Activated CD4-positive, alpha-beta memory T cell treated with anti-CD3 and anti-CD28 coated beads, Interleukin-2, amount 10 ng/mL, durations not matched to agents 7 days and 5 days (primary cell): ENCODE results near the gene DRD4. TPM values are rescaled to one million over a fixed set of nuclear protein-coding genes. Genes with fewer than 3 reads are reported as not detected.

Source experiments
- CTCF ChIA-PET: fragments of 350-600 bp; sonication (Branson Sonifier 250); formaldehyde crosslinking; loops from one replicate; lab custom pipeline; 2021; ENCODE audit warnings: antibody characterized with exemption, inconsistent platforms; lab: Charles Lee
- POLR2A ChIA-PET: fragments of 350-600 bp; sonication (Branson Sonifier 250); formaldehyde crosslinking; loops from one replicate; lab custom pipeline; 2021; ENCODE audit warnings: antibody characterized with exemption; lab: Charles Lee
- DNase-seq: peaks from one replicate; pipeline ENCODE4 v3.0.0-alpha.2; 2020
- H3K27ac Mint-ChIP-seq: one replicate; pipeline ENCODE4 v1.8.0; 2021; ENCODE audit warnings: mild to moderate bottlenecking, mixed read lengths
- H3K27me3 Mint-ChIP-seq: one replicate; pipeline ENCODE4 v1.8.0; 2021; ENCODE audit warnings: mixed read lengths
- H3K36me3 Mint-ChIP-seq: one replicate; pipeline ENCODE4 v1.8.0; 2021; ENCODE audit warnings: low read depth, mixed read lengths
- H3K4me1 Mint-ChIP-seq: one replicate; pipeline ENCODE4 v1.8.0; 2021; ENCODE audit warnings: mixed read lengths
- H3K4me3 Mint-ChIP-seq: one replicate; pipeline ENCODE4 v1.8.0; 2021; ENCODE audit warnings: mild to moderate bottlenecking, mixed read lengths
- H3K9me3 Mint-ChIP-seq: one replicate; pipeline ENCODE4 v1.8.0; 2021; ENCODE audit warnings: mixed read lengths
- total RNA-seq, 2 experiments: library from RNA; stranded (reverse); gene quantifications; one replicate each; pipeline ENCODE4 v1.2.3, GENCODE V29; 2021

The DRD4 gene
- total RNA-seq, 2 experiments from 2014 or later, result 0.18 to 0.20 TPM

GRCh38 chr11:660281-660680 lies 23.2 kb downstream of the DRD4 start:
- CTCF ChIA-PET, result interaction anchor here (0.6 to 2.9 kb wide), 2 partner anchors 64 to 212 kb away, joined by 4 to 12 read pairs; no protein-coding TSS in a partner anchor
- H3K4me3 Mint-ChIP-seq, result no peak overlapping the region
- no peaks in the 10 kb centered on the region for H3K4me1 Mint-ChIP-seq
- H3K36me3 Mint-ChIP-seq, result peaks cover 10% of the 10 kb centered on the region
- POLR2A ChIA-PET, result no interaction called here
- H3K27me3 Mint-ChIP-seq, result no peaks in the 10 kb centered on the region
- no peak for DNase-seq
- H3K9me3 Mint-ChIP-seq, result no peaks in the 10 kb centered on the region
- no peak overlapping the region for H3K27ac Mint-ChIP-seq

- POLR2A ChIA-PET, result interaction anchor here (0.6 kb wide), 1 partner anchor 128 kb away, joined by 3 read pairs; no protein-coding TSS in a partner anchor
- CTCF ChIA-PET, result interaction anchor here (0.6 to 2.9 kb wide), 2 partner anchors 63 to 212 kb away, joined by 4 to 12 read pairs; no protein-coding TSS in a partner anchor
- Mint-ChIP-seq H3K36me3 (peaks cover 11% of the 10 kb centered on the region), H3K27me3 (no peaks in the 10 kb centered on the region), H3K4me1 (no peaks in the 10 kb centered on the region), H3K27ac (no peak overlapping the region), H3K4me3 (no peak overlapping the region), H3K9me3 (no peaks in the 10 kb centered on the region)
- DNase-seq, result no peak
Measured at GRCh38 chr11:660681-661444, 23.8 kb downstream of the DRD4 start.

- ChIA-PET POLR2A (no interaction called here), CTCF (interaction anchor here (1.4 to 2.9 kb wide), 2 partner anchors 61 to 64 kb away, joined by 3 to 12 read pairs; no protein-coding TSS in a partner anchor)
- no peaks in the 10 kb centered on the region for H3K27me3 Mint-ChIP-seq
- no peak overlapping the region for H3K27ac Mint-ChIP-seq
- peaks cover 15% of the 10 kb centered on the region for H3K36me3 Mint-ChIP-seq
- H3K9me3 Mint-ChIP-seq, result no peaks in the 10 kb centered on the region
- no peaks in the 10 kb centered on the region for H3K4me1 Mint-ChIP-seq
- DNase-seq, result peak; percentile 45
- no peak overlapping the region for H3K4me3 Mint-ChIP-seq
Measured at GRCh38 chr11:662689-663274, 25.7 kb downstream of the DRD4 start.

DNA sequence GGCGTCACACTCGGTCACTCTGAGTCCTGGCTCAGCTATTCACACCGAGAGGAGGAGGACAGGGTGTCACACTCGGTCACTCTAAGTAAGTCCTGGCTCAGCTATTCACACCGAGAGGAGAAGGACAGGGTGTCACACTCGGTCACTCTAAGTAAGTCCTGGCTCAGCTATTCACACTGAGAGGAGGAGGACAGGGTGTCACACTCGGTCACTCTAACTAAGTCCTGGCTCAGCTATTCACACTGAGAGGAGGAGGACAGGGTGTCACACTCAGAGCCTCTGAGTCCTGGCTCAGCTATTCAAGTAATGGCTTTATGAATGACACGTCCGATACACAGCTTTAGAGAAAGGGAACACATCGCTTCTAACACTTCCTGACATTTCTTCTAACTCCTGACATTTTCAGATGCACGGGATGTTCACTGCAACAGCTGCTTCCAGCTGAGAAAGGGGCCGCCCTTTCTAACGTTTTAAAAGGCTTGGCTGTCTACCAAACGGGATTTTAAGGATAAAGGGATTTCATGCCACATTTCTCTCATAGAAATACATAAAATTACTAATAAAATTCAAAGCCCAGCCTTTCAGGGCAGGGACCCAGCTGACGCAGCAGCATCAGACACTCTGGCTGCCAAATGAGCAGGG lies 28.1 kb downstream of the DRD4 start:
- peaks cover 15% of the 10 kb centered on the region for H3K36me3 Mint-ChIP-seq
- no peaks in the 10 kb centered on the region for H3K4me1 Mint-ChIP-seq
- no peaks in the 10 kb centered on the region for H3K9me3 Mint-ChIP-seq
- ChIA-PET POLR2A (no interaction called here), CTCF (interaction anchor here (0.6 kb wide), 1 partner anchor 24 kb away, joined by 3 read pairs; no protein-coding TSS in a partner anchor)
- no peak overlapping the region for H3K4me3 Mint-ChIP-seq
- H3K27me3 Mint-ChIP-seq, result no peaks in the 10 kb centered on the region
- DNase-seq, result no peak
- H3K27ac Mint-ChIP-seq, result no peak overlapping the region

- no peaks in the 10 kb centered on the region for H3K9me3 Mint-ChIP-seq
- peaks cover 15% of the 10 kb centered on the region for H3K36me3 Mint-ChIP-seq
- CTCF ChIA-PET, result no interaction called here
Measured at GRCh38 chr11:665704-666281, 28.7 kb downstream of the DRD4 start.

DNA sequence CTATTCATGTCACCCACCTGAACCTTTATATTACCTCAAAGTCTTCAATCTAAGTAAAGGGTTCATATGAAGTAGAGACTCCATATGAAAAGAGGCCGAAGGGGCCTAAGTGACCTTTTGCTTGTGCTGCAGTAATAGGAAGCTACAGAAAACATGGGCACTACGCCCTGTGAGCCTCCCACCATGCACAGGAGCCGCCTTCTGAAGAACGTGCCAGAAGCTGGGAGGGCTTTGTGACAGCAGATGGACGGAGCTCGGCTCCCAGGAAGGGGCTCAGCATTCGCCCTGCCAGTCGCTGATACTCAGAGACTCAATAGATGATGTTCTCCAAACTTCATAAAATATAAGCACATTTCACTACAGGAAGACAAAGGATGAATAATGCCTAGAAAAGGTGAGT lies 36.8 kb downstream of the DRD4 start:
- CTCF ChIA-PET, result no interaction called here
- POLR2A ChIA-PET, result interaction anchor here (1.1 to 1.2 kb wide), 2 partner anchors 22 to 62 kb away, joined by 3 read pairs; partner anchors contain the start of gene TMEM80
- Mint-ChIP-seq H3K36me3 (peaks cover 27% of the 10 kb centered on the region), H3K27me3 (no peaks in the 10 kb centered on the region), H3K4me1 (no peaks in the 10 kb centered on the region), H3K27ac (no peak overlapping the region), H3K9me3 (no peaks in the 10 kb centered on the region), H3K4me3 (no peak overlapping the region)
- DNase-seq, result no peak

More at GRCh38 chr11:665704-666281, 28.7 kb downstream of the DRD4 start:
- Mint-ChIP-seq H3K4me1 (no peaks in the 10 kb centered on the region), H3K4me3 (no peak overlapping the region), H3K27me3 (no peaks in the 10 kb centered on the region), H3K27ac (no peak overlapping the region)
- no peak for DNase-seq
- POLR2A ChIA-PET, result no interaction called here

GRCh38 chr11:674406-674805 lies 37.3 kb downstream of the DRD4 start:
- ChIA-PET POLR2A (interaction anchor here (1.1 to 1.2 kb wide), 2 partner anchors 22 to 62 kb away, joined by 3 read pairs; partner anchors contain the start of gene TMEM80), CTCF (interaction anchor here (0.6 to 1.1 kb wide), 3 partner anchors 11 to 70 kb away, joined by 3 read pairs; no protein-coding TSS in a partner anchor)
- DNase-seq, result no peak
- Mint-ChIP-seq H3K9me3 (no peaks in the 10 kb centered on the region), H3K27me3 (no peaks in the 10 kb centered on the region), H3K36me3 (peaks cover 27% of the 10 kb centered on the region), H3K4me3 (no peak overlapping the region), H3K27ac (no peak overlapping the region), H3K4me1 (no peaks in the 10 kb centered on the region)

GRCh38 chr11:678297-678696 lies 41.2 kb downstream of the DRD4 start:
- Mint-ChIP-seq H3K36me3 (peaks cover 41% of the 10 kb centered on the region), H3K27ac (no peak overlapping the region), H3K27me3 (no peaks in the 10 kb centered on the region), H3K4me3 (no peak overlapping the region), H3K9me3 (no peaks in the 10 kb centered on the region), H3K4me1 (no peaks in the 10 kb centered on the region)
- ChIA-PET POLR2A (no interaction called here), CTCF (no interaction called here)
- DNase-seq, result no peak

DNA sequence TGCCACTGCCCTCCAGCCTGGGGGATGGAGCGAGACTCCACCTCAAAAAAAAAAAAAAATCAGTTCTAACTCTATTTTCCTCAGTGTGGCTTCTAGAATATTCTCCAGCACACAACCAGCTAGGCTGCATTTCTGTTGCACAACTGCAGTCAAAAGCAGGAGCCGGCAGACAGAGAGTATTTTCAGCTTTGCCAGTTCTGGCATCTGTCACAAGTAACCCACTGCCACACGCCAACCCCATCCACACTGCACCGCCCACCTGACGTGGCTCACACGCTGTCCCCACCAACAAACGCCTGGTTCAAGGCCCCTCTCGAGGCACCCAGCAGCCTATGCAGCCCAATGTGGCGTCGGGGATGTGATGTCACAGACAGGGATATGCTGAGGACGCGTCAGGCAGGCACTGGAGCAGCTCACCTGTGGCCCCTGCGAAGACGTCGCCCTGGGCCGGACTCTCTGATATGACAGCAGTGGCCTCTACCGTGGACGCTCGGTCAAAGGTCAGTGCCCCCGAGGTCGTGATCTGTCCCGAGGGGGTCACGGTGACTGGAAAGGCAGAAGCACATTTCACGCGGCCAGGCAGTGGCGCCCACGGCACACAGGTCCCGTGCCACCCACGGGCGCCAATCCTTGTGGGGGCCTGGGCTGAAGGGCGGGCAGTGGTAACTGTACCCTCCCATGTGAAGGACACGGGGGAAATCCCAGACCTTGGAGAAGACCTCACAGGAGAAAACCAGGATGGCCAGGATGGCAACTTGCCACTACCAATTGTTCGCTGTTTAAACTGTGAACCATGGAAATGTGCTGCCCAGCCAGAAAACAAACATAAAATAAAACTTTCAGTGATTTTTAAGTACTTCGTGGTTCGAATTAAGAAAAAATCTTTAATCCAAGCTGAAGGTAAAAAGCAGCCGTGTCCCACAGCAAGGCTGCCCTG lies 42.5 kb downstream of the DRD4 start:
- ChIA-PET POLR2A (interaction anchor here (0.6 kb wide), 1 partner anchor 133 kb away, joined by 7 read pairs; no protein-coding TSS in a partner anchor), CTCF (no interaction called here)
- Mint-ChIP-seq H3K9me3 (no peaks in the 10 kb centered on the region), H3K4me1 (no peaks in the 10 kb centered on the region), H3K36me3 (peaks cover 42% of the 10 kb centered on the region), H3K27me3 (no peaks in the 10 kb centered on the region), H3K27ac (no peak overlapping the region), H3K4me3 (no peak overlapping the region)
- DNase-seq, result no peak

- CTCF ChIA-PET, result no interaction called here
- Mint-ChIP-seq H3K9me3 (no peaks in the 10 kb centered on the region), H3K4me3 (no peak overlapping the region), H3K4me1 (no peaks in the 10 kb centered on the region), H3K27ac (no peak overlapping the region), H3K27me3 (no peaks in the 10 kb centered on the region), H3K36me3 (peaks cover 45% of the 10 kb centered on the region)
- no peak for DNase-seq
- POLR2A ChIA-PET, result interaction anchor here (1.2 kb wide), 1 partner anchor 15 kb away, joined by 3 read pairs; the partner anchor contains the start of genes DEAF1 and TMEM80
Measured at GRCh38 chr11:680476-680875, 43.4 kb downstream of the DRD4 start.

GRCh38 chr11:680970-681369 lies 43.9 kb downstream of the DRD4 start:
- ChIA-PET POLR2A (interaction anchor here (1.2 kb wide), 1 partner anchor 14 kb away, joined by 3 read pairs; the partner anchor contains the start of genes DEAF1 and TMEM80), CTCF (no interaction called here)
- peaks cover 45% of the 10 kb centered on the region for H3K36me3 Mint-ChIP-seq
- H3K9me3 Mint-ChIP-seq, result no peaks in the 10 kb centered on the region
- no peak overlapping the region for H3K4me3 Mint-ChIP-seq
- H3K27ac Mint-ChIP-seq, result no peak overlapping the region
- no peak for DNase-seq
- no peaks in the 10 kb centered on the region for H3K4me1 Mint-ChIP-seq
- no peaks in the 10 kb centered on the region for H3K27me3 Mint-ChIP-seq
